K562 (cell line): Measurements from ENCODE around the gene CALML4. TPM values are rescaled to one million over a fixed set of nuclear protein-coding genes. Genes with fewer than 3 reads are reported as not detected.

Experiments used
- ATAC-seq: fragments of 200-7000 bp; cut with Tn5 transposase; 3 replicates; pipeline ENCODE4 v1.9.1; 2020; ENCODE audit warnings: moderate library complexity
- BruUV-seq: library from RNA; stranded (reverse); fragments of 400-500 nt; replicated peaks from 2 replicates; lab custom pipeline; 2021; lab: Mats Ljungman, UMichigan
- CTCF ChIA-PET: fragments of 300-600 bp; formaldehyde crosslinking; extraction: SDS; loops from one replicate; lab custom pipeline; 2021; ENCODE audit warnings: low intra/inter-chr PET ratio; lab: Yijun Ruan, JAX
- POLR2A ChIA-PET: fragments of 300-600, 350-650 bp; sonication (Branson Sonifier 250); formaldehyde crosslinking; extraction: SDS; loops from one replicate; lab custom pipeline; 2021; ENCODE audit warnings: antibody characterized with exemption, inconsistent platforms; lab: Yijun Ruan, JAX
- DNase-seq, 4 experiments: peaks; one replicate each; pipeline versions ENCODE4 v3.0.0 to v3.0.0-alpha.2; 2011 to 2018; ENCODE audit warnings: low spot score in 3 of 4, mixed read lengths in 3 of 4; ENCODE audit errors: extremely low read depth in 1 of 4
- FAIRE-seq: peaks from 2 replicates; lab custom pipeline; 2011; peaks lifted over from hg19 to GRCh38; lab: Jason Lieb, UNC
- H2AFZ ChIP-seq: 2 replicates; pipeline ENCODE4 v1.6.0; 2011; ENCODE audit warnings: low read depth, low read length, control low read depth, inconsistent platforms
- H3K27ac ChIP-seq: fragments of 200-600 bp; 3 replicates; pipeline ENCODE4 v1.8.0; 2011; ENCODE audit warnings: low read depth, mild to moderate bottlenecking, control low read depth, inconsistent platforms, low read length, moderate library complexity, mixed read lengths; ENCODE audit errors: extremely low read depth
- H3K27me3 ChIP-seq, 2 experiments: fragments of 300-600 bp in 1 of 2; 2 replicates in 1 of 2; 3 replicates in 1 of 2; pipeline versions ENCODE4 v1.6.0 to v1.8.0; 2011; ENCODE audit warnings: inconsistent platforms in 2 of 2, low read length in 2 of 2, mild to moderate bottlenecking in 1 of 2, mixed read lengths in 1 of 2, moderate library complexity in 1 of 2; ENCODE audit not compliant: control insufficient read depth in 2 of 2, insufficient read depth in 2 of 2
- H3K36me3 ChIP-seq: fragments of 300-600 bp; 3 replicates; pipeline ENCODE4 v1.8.0; 2011; ENCODE audit warnings: mild to moderate bottlenecking, low read length, inconsistent platforms; ENCODE audit not compliant: control insufficient read depth, insufficient read depth
- H3K4me1 ChIP-seq, 2 experiments: fragments of 200-600 bp in 1 of 2; replicated peaks in 1 of 2; 2 replicates in 1 of 2; 3 replicates in 1 of 2; pipeline versions ENCODE4 v1.5.1 to v1.8.0; 2011; ENCODE audit warnings: inconsistent platforms in 2 of 2, low read length in 2 of 2, mild to moderate bottlenecking in 1 of 2, mixed read lengths in 1 of 2, moderate library complexity in 1 of 2; ENCODE audit not compliant: control insufficient read depth in 2 of 2, insufficient read depth in 2 of 2
- H3K4me2 ChIP-seq: 2 replicates; pipeline ENCODE4 v1.6.1; 2011; ENCODE audit warnings: low read length, control low read depth, inconsistent platforms, mixed read lengths; ENCODE audit not compliant: insufficient read depth
- H3K4me3 ChIP-seq: fragments of 200-600 bp; sonication (generic), shearing (Covaris generic); 2 replicates; pipeline ENCODE4 v1.5.1; 2016; ENCODE audit warnings: control low read depth, inconsistent platforms
- H3K79me2 ChIP-seq: fragments of 200-600 bp; 3 replicates; pipeline ENCODE4 v1.8.0; 2011; ENCODE audit warnings: low read length, inconsistent platforms; ENCODE audit not compliant: control insufficient read depth, insufficient read depth
- H3K9ac ChIP-seq, 2 experiments: 2 replicates each; pipeline versions ENCODE4 v1.6.0 to v1.6.1; 2011; ENCODE audit warnings: low read depth in 2 of 2, low read length in 2 of 2, control low read depth in 1 of 2, inconsistent platforms in 1 of 2, mild to moderate bottlenecking in 1 of 2, mixed read lengths in 1 of 2; ENCODE audit not compliant: insufficient read depth in 1 of 2
- H3K9me1 ChIP-seq: one replicate; pipeline ENCODE4 v1.6.0; 2011; ENCODE audit warnings: inconsistent platforms, mild to moderate bottlenecking, low read length, moderate library complexity; ENCODE audit not compliant: control insufficient read depth, insufficient read depth
- H3K9me3 ChIP-seq: replicated peaks from 2 replicates; pipeline ENCODE4 v1.5.1; 2011; ENCODE audit warnings: low read depth, low read length, inconsistent platforms; ENCODE audit not compliant: control insufficient read depth, insufficient read depth
- H4K20me1 ChIP-seq: replicated peaks from 2 replicates; pipeline ENCODE4 v1.6.1; 2011; ENCODE audit warnings: low read length, inconsistent platforms, mixed read lengths; ENCODE audit not compliant: control insufficient read depth, insufficient read depth
- CBX1 ChIP-seq: sonication (generic); IDR thresholded peaks from 2 replicates; pipeline ENCODE4 v1.6.1; 2016; ENCODE audit warnings: antibody characterized with exemption, low read depth, mild to moderate bottlenecking
- CBX8 ChIP-seq: fragments of 200-600 bp; sonication (generic); IDR thresholded peaks from 2 replicates; pipeline ENCODE4 v1.6.1; 2012; ENCODE audit warnings: borderline replicate concordance, mixed run types, low read depth, mild to moderate bottlenecking, moderate library complexity, mixed read lengths, low read length, control low read depth, inconsistent platforms; ENCODE audit not compliant: poor library complexity, severe bottlenecking; ENCODE audit errors: extremely low read depth
- DPF2 ChIP-seq: fragments of 450-650 bp; IDR thresholded peaks from 2 replicates; pipeline ENCODE4 v1.6.1; 2016
- MTA2 ChIP-seq: fragments of 450-650 bp; IDR thresholded peaks from 2 replicates; pipeline ENCODE4 v1.6.1; 2016; ENCODE audit warnings: low read depth
- MYC ChIP-seq, 2 experiments: fragments of 250-450 bp in 1 of 2; sonication (Bioruptor Pico) in 1 of 2; IDR thresholded peaks; 2 replicates each; pipeline versions ENCODE4 v1.5.1 to v1.6.1; 2012 to 2021; ENCODE audit warnings: low read depth in 2 of 2, borderline replicate concordance in 1 of 2, improper control_type of control experiment in 1 of 2, low read length in 1 of 2, mild to moderate bottlenecking in 1 of 2, moderate library complexity in 1 of 2
- SAP30 ChIP-seq: fragments of 200-600 bp; sonication (generic); IDR thresholded peaks from 2 replicates; pipeline ENCODE4 v1.6.1; 2012; ENCODE audit warnings: borderline replicate concordance, low read depth, mild to moderate bottlenecking, moderate library complexity, low read length, control low read depth, inconsistent platforms; ENCODE audit not compliant: insufficient read depth, poor library complexity, severe bottlenecking
- ZBTB7A ChIP-seq: IDR thresholded peaks from 2 replicates; pipeline ENCODE4 v1.6.1; 2011; ENCODE audit warnings: low read depth, mild to moderate bottlenecking, low read length, moderate library complexity, borderline replicate concordance; ENCODE audit not compliant: control insufficient read depth
- ZNF197 ChIP-seq: fragments of 200-800 bp; sonication (Bioruptor generic); IDR thresholded peaks from 2 replicates; pipeline ENCODE4 v1.6.1; 2016; ENCODE audit warnings: low read depth, missing genetic modification characterization, missing compliant biosample characterization
- ZNF699 ChIP-seq: fragments of 250-450 bp; sonication (Bioruptor Pico); IDR thresholded peaks from 2 replicates; pipeline ENCODE4 v1.8.0; 2021; ENCODE audit warnings: mild to moderate bottlenecking, moderate library complexity; ENCODE audit not compliant: insufficient replicate concordance
- WGBS: fragments of 100-300 bp; shearing (Covaris generic); methylation state at CpG from one replicate; pipeline ENCODE4 v1.1.6; 2016; ENCODE audit warnings: low coverage, mixed read lengths; ENCODE audit not compliant: insufficient coverage; ENCODE audit errors: missing lambda C conversion rate; 5-methylcytosine and 5-hydroxymethylcytosine counted together
- in situ Hi-C: fragments of 300-500 bp; cut with MboI; formaldehyde crosslinking; loops from 4 replicates; pipeline ENCODE4 v1.15.0; 2018; ENCODE audit warnings: inconsistent platforms, mixed read lengths
- intact Hi-C: fragments of 100-400 bp; cut with micrococcal nuclease; formaldehyde crosslinking; loops from 2 replicates; pipeline ENCODE4 v1.14.2; 2022
- polyA plus RNA-seq, 8 experiments: library from polyadenylated mRNA; depleted of rRNA in 4 of 8; stranded (reverse) in 5 of 8; unstranded in 3 of 8; fragments of >200 nt; fragmentation: Nextera tagmentation in 2 of 8; fragmentation: Illumina TruSeq in 1 of 8; extraction: Ambion mirVana in 2 of 8; extraction: Trizol in 1 of 8; gene quantifications; 2 replicates each; pipeline versions ENCODE4 v1.2.1 to v1.2.3, GENCODE V29; 2011 to 2014; ENCODE audit warnings: inconsistent platforms in 1 of 8, missing spikeins in 1 of 8
- total RNA-seq, 7 experiments: library from RNA; depleted of rRNA in 6 of 7; stranded (reverse); fragments of >200 nt in 6 of 7; fragmentation: Illumina TruSeq in 2 of 7; extraction: Trizol in 2 of 7; gene quantifications; 2 replicates each; pipeline versions ENCODE4 v1.2.1 to v1.2.3, GENCODE V29; 2011 to 2021; ENCODE audit warnings: low replicate concordance in 1 of 7
- TF ChIP-seq, protein P1 (sequence below): fragments of 250-450 bp; sonication (Bioruptor Pico); IDR thresholded peaks from 2 replicates; pipeline ENCODE4 v1.6.1; 2021; ENCODE audit warnings: mild to moderate bottlenecking
- TF ChIP-seq, protein P2 (sequence below): fragments of 450-650 bp; IDR thresholded peaks from 2 replicates; pipeline ENCODE4 v1.6.1; 2016; ENCODE audit warnings: low read depth, mild to moderate bottlenecking, moderate library complexity
- TF ChIP-seq, protein P3 (sequence below): conservative IDR thresholded peaks from 2 replicates; pipeline ENCODE4 v1.6.1; 2011; ENCODE audit warnings: low read depth, mild to moderate bottlenecking, low read length; ENCODE audit not compliant: control insufficient read depth

The CALML4 gene
- total and polyA plus RNA-seq, 9 of the 15 experiments (the other 6 are each of a cell fraction or from before 2014, with no cell fraction given), result 2.8 to 30.6 (median 15.5) TPM

DNA sequence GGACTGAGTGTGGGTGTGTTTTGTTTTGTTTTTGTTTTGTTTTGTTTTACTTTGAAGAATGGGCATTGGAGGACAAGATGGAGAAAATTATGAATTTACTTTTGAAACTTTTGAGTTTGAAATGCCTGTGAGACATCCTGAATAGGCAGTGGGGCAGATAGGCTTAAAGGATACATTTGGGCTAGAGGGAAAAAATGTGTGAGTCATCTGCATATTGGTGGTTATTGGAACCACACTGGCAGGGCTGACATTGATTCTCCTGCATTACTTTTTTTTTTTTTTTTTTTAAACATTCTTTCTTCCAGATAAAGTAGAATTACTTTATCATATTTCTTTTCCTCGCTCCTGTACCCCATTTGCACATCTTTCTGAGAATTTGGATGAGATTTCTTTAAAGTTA is 56.1 kb downstream of the CALML4 start:
- CTCF ChIA-PET, result no interaction called here
- Histone ChIP-seq H2AFZ (no peak overlapping the region), H3K36me3 (peaks cover 34% of the 10 kb centered on the region; the same call in 2 of the 3 replicates), H3K4me3 (no peak overlapping the region), H3K27me3 (no peaks in the 10 kb centered on the region), H3K9me1 (no peaks in the 10 kb centered on the region), H3K27ac (no peak overlapping the region), H3K4me1 (no peaks in the 10 kb centered on the region), H3K9ac (no peak overlapping the region), H3K79me2 (no peaks in the 10 kb centered on the region), H3K9me3 (no peaks in the 10 kb centered on the region), H4K20me1 (no peaks in the 10 kb centered on the region), H3K4me2 (no peak overlapping the region)
- POLR2A ChIA-PET, result no interaction called here
- ATAC-seq, result no peak
- in situ Hi-C loops, result no loop called here
- no peak for DNase-seq
- intact Hi-C loops, result no loop called here
- FAIRE-seq, result no peak
- no TSS peak for BruUV-seq
- WGBS, result 100% methylated on average over 1 of the region's 1 CpG
- no peak for TF ChIP-seq ZNF197 (CRISPR knock-in tag)
- TF ChIP-seq, protein P1, sequence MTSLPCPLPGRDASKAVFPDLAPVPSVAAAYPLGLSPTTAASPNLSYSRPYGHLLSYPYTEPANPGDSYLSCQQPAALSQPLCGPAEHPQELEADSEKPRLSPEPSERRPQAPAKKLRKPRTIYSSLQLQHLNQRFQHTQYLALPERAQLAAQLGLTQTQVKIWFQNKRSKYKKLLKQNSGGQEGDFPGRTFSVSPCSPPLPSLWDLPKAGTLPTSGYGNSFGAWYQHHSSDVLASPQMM (CRISPR knock-in tag), result no peak
- TF ChIP-seq MYC (IDR thresholded peaks at IDR 0.05; ENCODE audit: low read depth, low read length), result no peak
- TF ChIP-seq MYC (CRISPR knock-in tag; IDR thresholded peaks at IDR 0.05; ENCODE audit: borderline replicate concordance, low read depth), result no peak
- TF ChIP-seq ZBTB7A, result no peak
- TF ChIP-seq CBX1, result no peak
- no peak for TF ChIP-seq DPF2
- no peak for TF ChIP-seq SAP30
- TF ChIP-seq MTA2, result no peak
- TF ChIP-seq, protein P2, sequence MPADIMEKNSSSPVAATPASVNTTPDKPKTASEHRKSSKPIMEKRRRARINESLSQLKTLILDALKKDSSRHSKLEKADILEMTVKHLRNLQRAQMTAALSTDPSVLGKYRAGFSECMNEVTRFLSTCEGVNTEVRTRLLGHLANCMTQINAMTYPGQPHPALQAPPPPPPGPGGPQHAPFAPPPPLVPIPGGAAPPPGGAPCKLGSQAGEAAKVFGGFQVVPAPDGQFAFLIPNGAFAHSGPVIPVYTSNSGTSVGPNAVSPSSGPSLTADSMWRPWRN, result no peak
- TF ChIP-seq, protein P3, sequence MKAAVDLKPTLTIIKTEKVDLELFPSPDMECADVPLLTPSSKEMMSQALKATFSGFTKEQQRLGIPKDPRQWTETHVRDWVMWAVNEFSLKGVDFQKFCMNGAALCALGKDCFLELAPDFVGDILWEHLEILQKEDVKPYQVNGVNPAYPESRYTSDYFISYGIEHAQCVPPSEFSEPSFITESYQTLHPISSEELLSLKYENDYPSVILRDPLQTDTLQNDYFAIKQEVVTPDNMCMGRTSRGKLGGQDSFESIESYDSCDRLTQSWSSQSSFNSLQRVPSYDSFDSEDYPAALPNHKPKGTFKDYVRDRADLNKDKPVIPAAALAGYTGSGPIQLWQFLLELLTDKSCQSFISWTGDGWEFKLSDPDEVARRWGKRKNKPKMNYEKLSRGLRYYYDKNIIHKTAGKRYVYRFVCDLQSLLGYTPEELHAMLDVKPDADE, result no peak
- no peak for TF ChIP-seq ZNF699 (CRISPR knock-in tag)
- TF ChIP-seq CBX8, result no peak
